Esophagus mucosa (tissue), 1 donor: ENCODE data around the gene PYDC1. TPM values are rescaled to one million over a fixed set of nuclear protein-coding genes. Genes with fewer than 3 reads are reported as not detected.
"Not testable (repeated sequence)": the region's sequence is repeated elsewhere in the genome, so short reads cannot be mapped to it uniquely, and the experiment has no call there.

Experiments
- ATAC-seq: fragments of 200-7000 bp; cut with Tn5 transposase; one replicate; pipeline ENCODE4 v1.9.1; 2020
- total RNA-seq: library from RNA; stranded (reverse); gene quantifications from one replicate; pipeline ENCODE4 v1.2.4, GENCODE V29; 2023
- donor health status: DM: yes; HTN: yes; CAD: no.

Gene PYDC1
- total RNA-seq, 1 donor from 2014 or later: not detected

DNA sequence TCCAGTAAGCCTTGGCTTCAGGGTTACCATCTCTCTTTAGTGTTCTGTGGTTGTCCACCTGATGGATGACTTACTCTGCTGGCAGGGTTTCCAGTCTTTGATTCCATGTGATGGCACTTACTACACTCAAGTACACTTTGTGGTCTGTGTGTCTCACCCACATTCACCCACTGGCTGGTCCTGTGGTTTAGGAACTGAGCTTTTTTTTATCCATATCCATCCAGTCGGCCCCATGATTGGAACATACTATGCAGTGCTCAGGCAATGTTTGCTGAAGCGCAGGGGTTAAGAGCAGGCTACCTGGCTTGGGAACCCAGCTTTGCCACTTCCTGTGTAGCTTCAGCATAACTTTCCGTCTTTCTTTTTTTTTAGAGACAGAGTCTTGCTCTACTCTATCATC lies 39.8 kb downstream of the PYDC1 start:
- ATAC-seq: no peak

DNA sequence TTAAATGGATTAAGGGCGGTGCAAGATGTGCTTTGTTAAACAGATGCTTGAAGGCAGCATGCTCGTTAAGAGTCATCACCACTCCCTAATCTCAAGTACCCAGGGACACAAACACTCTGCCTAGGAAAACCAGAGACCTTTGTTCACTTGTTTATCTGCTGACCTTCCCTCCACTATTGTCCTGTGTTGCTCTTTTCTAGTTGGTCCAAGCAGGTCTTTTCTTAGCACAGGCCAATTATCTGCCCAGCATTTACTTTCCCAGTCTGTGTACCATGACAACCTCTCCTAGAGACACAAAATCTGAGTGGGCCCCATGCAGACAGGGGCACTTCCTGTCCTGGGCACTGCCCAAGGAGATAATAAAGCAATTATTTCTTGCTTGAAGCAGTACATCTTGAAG lies 46.9 kb downstream of the PYDC1 start:
- ATAC-seq: not testable (repeated sequence)

DNA sequence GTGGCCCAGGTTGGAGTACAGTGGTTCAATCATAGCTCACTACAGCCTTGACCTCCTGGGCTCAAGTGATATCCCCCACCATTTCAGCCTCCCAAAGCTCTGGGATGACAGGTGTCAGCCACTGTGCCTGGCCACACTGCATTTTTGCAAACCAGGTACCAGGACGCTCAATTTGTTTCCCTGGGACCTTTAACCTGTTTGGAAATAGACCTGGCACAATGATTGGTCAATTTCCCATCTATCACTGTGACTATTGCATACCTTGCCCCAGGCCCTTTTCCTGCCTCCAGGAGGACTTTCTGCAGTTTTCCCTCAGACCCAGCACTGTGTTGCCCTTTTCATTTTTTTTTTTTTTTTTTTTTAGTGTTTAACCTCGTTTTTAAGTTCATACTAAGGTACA lies 48.1 kb downstream of the PYDC1 start:
- ATAC-seq: no peak

DNA sequence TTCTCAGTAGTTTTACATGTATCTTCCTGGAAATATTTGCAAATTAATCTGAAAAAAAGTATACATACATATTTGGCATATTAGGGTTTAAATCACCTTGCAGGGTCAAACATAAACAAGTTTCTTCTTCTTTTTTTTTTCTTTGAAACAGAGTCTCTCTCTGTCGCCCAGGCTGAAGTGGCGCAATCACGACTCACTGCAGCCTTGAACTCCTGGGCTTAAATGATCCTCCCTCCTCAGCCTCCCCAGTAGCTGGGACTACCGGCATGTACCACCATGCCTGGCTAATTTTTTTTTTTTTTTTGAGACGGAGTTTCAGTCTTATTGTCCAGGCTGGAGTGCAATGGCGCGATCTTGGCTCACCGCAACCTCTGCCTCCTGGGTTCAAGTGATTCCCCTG lies 49.6 kb downstream of the PYDC1 start:
- no peak for ATAC-seq

Other genes with a start within 250 kb of the PYDC1 start
- 14.5 TPM for gene HSD3B7, start 231.9 kb downstream of the PYDC1 start, total RNA-seq
- gene STX1B, start 206.5 kb downstream of the PYDC1 start, total RNA-seq: 0.80 TPM
- gene STX4, start 183.6 kb downstream of the PYDC1 start, total RNA-seq: 42.8 TPM
- 5.3 TPM for gene ZNF668, start 142.9 kb downstream of the PYDC1 start, total RNA-seq
- gene ZNF646, start 142.7 kb downstream of the PYDC1 start, total RNA-seq: 9.0 TPM
- 0.48 TPM for gene PRSS53, start 128.2 kb downstream of the PYDC1 start, total RNA-seq
- gene VKORC1, start 122.3 kb downstream of the PYDC1 start, total RNA-seq: 22.3 TPM
- 21.5 TPM for gene BCKDK, start 108.7 kb downstream of the PYDC1 start, total RNA-seq
- 25.5 TPM for gene KAT8, start 99.5 kb downstream of the PYDC1 start, total RNA-seq
- 59.3 TPM for gene PRSS8, start 81.4 kb downstream of the PYDC1 start, total RNA-seq
- 1.5 TPM for gene PRSS36, start 67.1 kb downstream of the PYDC1 start, total RNA-seq
- gene FUS, start 37.0 kb downstream of the PYDC1 start, total RNA-seq: 127 TPM
- 75.6 TPM for gene PYCARD, start 14.4 kb downstream of the PYDC1 start, total RNA-seq
- gene TRIM72, start 3.0 kb downstream of the PYDC1 start, total RNA-seq: 0.04 TPM
- 0.96 TPM for gene ITGAM, start 42.8 kb upstream of the PYDC1 start, total RNA-seq
- gene ITGAX, start 138.0 kb upstream of the PYDC1 start, total RNA-seq: 1.9 TPM
- gene ITGAD, start 176.2 kb upstream of the PYDC1 start, total RNA-seq: not detected
- 0.48 TPM for gene COX6A2, start 211.2 kb upstream of the PYDC1 start, total RNA-seq
- 0.32 TPM for gene ZNF843, start 225.7 kb upstream of the PYDC1 start, total RNA-seq
- gene ARMC5, start 242.4 kb upstream of the PYDC1 start, total RNA-seq: 9.4 TPM